ENCODE results near the gene PTPRD. TPM values are rescaled to one million over a fixed set of nuclear protein-coding genes. Genes with fewer than 3 reads are reported as not detected.

PTPRD gene
- polyA plus RNA-seq, 1 experiment = 0.39 TPM

DNA sequence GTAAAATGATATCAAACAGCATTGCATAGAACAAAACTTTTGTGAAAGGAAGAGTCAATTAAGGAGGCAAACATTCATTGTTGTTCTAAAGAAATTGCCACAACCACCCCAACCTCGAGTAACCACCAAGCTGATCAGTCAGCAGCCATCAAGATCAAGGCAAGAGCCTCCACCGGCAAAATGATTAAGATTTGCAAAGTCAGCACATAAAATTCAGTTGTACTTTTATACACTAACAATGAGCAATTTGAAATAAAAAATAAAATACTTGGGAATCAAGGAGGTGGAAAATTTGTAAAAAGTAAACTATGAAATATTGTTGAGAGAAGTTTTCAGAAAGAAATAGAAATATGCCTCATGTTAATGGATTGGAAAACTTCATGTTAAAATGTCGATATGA, 1118.5 kb downstream of the PTPRD start:
- H3K27me3 ChIP-seq (ENCODE audit: control insufficient read depth, insufficient read depth, low read length) = no peaks in the 10 kb centered on the region
- no peak overlapping the region for H3K4me3 ChIP-seq (ENCODE audit: low read depth, low read length)
- H3K36me3 ChIP-seq (ENCODE audit: control insufficient read depth, insufficient read depth, low read length) = no peaks in the 10 kb centered on the region
- no peak for DNase-seq (ENCODE audit: low read depth)
- TF ChIP-seq, protein P1, sequence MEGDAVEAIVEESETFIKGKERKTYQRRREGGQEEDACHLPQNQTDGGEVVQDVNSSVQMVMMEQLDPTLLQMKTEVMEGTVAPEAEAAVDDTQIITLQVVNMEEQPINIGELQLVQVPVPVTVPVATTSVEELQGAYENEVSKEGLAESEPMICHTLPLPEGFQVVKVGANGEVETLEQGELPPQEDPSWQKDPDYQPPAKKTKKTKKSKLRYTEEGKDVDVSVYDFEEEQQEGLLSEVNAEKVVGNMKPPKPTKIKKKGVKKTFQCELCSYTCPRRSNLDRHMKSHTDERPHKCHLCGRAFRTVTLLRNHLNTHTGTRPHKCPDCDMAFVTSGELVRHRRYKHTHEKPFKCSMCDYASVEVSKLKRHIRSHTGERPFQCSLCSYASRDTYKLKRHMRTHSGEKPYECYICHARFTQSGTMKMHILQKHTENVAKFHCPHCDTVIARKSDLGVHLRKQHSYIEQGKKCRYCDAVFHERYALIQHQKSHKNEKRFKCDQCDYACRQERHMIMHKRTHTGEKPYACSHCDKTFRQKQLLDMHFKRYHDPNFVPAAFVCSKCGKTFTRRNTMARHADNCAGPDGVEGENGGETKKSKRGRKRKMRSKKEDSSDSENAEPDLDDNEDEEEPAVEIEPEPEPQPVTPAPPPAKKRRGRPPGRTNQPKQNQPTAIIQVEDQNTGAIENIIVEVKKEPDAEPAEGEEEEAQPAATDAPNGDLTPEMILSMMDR (IDR thresholded peaks at IDR 0.05; ENCODE audit: insufficient read depth, low read depth, low read length) = no peak
- CTCF ChIA-PET = no interaction called here
- POLR2A ChIA-PET = no interaction called here

DNA sequence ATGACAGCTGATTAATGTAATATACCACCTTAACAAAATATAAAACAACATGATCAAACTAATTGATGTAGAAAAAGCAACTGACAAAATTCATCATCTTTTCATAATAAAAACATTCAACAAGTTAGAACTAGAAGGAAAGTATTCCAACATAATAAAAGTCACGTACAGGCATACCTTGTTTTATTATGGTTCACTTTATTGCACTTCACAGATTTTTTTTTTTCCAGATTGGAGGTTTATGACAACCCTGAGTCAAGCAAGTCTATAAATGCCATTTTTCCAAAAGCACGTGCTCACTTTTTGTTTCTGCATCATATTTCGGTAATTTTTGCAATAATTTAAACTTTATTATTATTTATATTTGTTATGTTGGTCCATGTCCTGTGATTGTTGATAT, 1120.3 kb downstream of the PTPRD start:
- ChIA-PET CTCF (no interaction called here), POLR2A (no interaction called here)
- Histone ChIP-seq H3K36me3 (ENCODE audit: control insufficient read depth, insufficient read depth, low read length) (no peaks in the 10 kb centered on the region), H3K4me3 (ENCODE audit: low read depth, low read length) (no peak overlapping the region), H3K27me3 (ENCODE audit: control insufficient read depth, insufficient read depth, low read length) (no peaks in the 10 kb centered on the region)
- no peak for DNase-seq (ENCODE audit: low read depth)
- TF ChIP-seq, protein P1 (IDR thresholded peaks at IDR 0.05; ENCODE audit: insufficient read depth, low read depth, low read length) = no peak

DNA sequence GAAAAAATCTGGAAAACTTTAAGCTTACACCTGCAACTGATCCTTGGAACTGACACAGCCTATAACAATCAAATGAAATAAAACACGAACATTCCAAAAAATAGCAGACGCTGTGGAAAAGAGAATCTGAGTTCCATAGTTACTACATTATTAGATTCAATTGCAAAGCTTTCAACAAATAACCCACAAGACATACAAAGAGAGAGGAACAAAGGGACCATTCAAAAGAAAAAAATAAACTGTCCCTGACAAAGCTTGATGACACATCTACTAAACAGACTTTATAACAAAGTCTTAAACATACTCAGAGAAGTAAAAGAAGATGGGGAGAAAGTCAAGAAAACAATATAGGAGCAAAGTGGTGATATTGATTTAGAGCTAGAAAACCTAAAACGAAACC, 1123.6 kb downstream of the PTPRD start:
- no peak for DNase-seq (ENCODE audit: low read depth)
- ChIA-PET POLR2A (no interaction called here), CTCF (no interaction called here)
- TF ChIP-seq, protein P1 (IDR thresholded peaks at IDR 0.05; ENCODE audit: insufficient read depth, low read depth, low read length) = no peak
- Histone ChIP-seq H3K4me3 (ENCODE audit: low read depth, low read length) (no peak overlapping the region), H3K36me3 (ENCODE audit: control insufficient read depth, insufficient read depth, low read length) (no peaks in the 10 kb centered on the region), H3K27me3 (ENCODE audit: control insufficient read depth, insufficient read depth, low read length) (no peaks in the 10 kb centered on the region)

DNA sequence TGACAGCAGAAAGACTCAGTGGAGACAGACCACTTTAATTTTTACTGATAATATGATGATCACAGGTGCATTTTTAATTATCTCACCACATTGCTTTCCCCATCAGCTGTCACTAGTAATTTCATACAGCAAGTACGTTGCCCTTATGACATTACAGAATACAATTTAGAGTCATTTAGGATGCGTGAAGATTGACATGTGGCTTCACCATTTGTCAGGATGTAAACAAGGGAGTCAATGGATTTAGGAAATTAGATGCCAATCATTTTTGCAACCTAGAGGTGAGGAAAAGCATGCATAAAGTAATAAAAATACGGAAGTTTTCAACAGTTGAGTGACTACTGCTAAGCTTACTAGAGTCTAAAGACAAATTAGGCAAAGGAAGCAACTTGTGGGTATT, 1129.6 kb downstream of the PTPRD start:
- TF ChIP-seq, protein P1 (IDR thresholded peaks at IDR 0.05; ENCODE audit: insufficient read depth, low read depth, low read length) = no peak
- ChIA-PET POLR2A (no interaction called here), CTCF (no interaction called here)
- Histone ChIP-seq H3K36me3 (ENCODE audit: control insufficient read depth, insufficient read depth, low read length) (no peaks in the 10 kb centered on the region), H3K27me3 (ENCODE audit: control insufficient read depth, insufficient read depth, low read length) (no peaks in the 10 kb centered on the region), H3K4me3 (ENCODE audit: low read depth, low read length) (no peak overlapping the region)
- DNase-seq (ENCODE audit: low read depth) = no peak

DNA sequence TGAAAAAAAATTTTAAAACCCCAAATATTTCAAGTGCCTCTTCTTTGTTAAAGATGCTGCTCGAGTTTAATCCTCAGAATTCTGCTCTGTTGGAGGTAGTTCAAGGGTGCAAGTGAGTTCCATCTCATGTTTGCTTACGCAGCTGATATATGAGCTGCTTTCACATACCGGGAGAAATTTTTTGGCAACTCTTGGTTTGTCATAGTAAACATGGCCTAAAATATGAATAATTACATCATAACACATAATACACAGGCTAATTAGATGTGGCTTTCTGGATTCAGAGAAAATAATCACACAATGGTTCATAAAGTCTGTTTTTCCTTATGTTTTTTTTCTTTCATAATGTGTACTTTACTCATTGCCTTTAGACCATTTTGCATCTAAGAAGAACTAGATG, 1134.1 kb downstream of the PTPRD start:
- H3K4me3 ChIP-seq (ENCODE audit: low read depth, low read length) = no peak overlapping the region
- H3K27me3 ChIP-seq (ENCODE audit: control insufficient read depth, insufficient read depth, low read length) = no peaks in the 10 kb centered on the region
- H3K36me3 ChIP-seq (ENCODE audit: control insufficient read depth, insufficient read depth, low read length) = no peaks in the 10 kb centered on the region
- TF ChIP-seq, protein P1 (IDR thresholded peaks at IDR 0.05; ENCODE audit: insufficient read depth, low read depth, low read length) = no peak
- ChIA-PET CTCF (no interaction called here), POLR2A (no interaction called here)
- DNase-seq (ENCODE audit: low read depth) = no peak
